Measurements from ENCODE around the gene CCNT2. TPM values are rescaled to one million over a fixed set of nuclear protein-coding genes. Genes with fewer than 3 reads are reported as not detected.

Gene CCNT2
- total RNA-seq, 2 experiments from 2014 or later, result 25.1 to 25.7 TPM

- no peak overlapping the region for H3K4me3 Mint-ChIP-seq
- no peaks in the 10 kb centered on the region for H3K36me3 Mint-ChIP-seq
- H3K4me1 Mint-ChIP-seq (ENCODE audit: low read depth), result no peaks in the 10 kb centered on the region
- peaks cover 12% of the 10 kb centered on the region for H3K9me3 Mint-ChIP-seq
- peaks cover 8% of the 10 kb centered on the region for H3K27me3 Mint-ChIP-seq
- ChIA-PET POLR2A (no interaction called here), CTCF (interaction anchor here (1.4 kb wide), 1 partner anchor 725 kb away, joined by 3 read pairs; no protein-coding TSS in a partner anchor)
- H3K27ac Mint-ChIP-seq, result no peak overlapping the region
- intact Hi-C loops (cut with micrococcal nuclease), result no loop called here
- DNase-seq, result no peak
Observed at GRCh38 chr2:134985061-134985460, 66.4 kb downstream of the CCNT2 start.

GRCh38 chr2:134988994-134989605 lies 70.5 kb downstream of the CCNT2 start:
- no peaks in the 10 kb centered on the region for H3K36me3 Mint-ChIP-seq
- CTCF ChIA-PET, result interaction anchor here (0.5 to 4.6 kb wide), 12 partner anchors 9 to 1051 kb away, joined by 3 to 24 read pairs (median 3); no protein-coding TSS in a partner anchor
- POLR2A ChIA-PET, result no interaction called here
- H3K4me1 Mint-ChIP-seq (ENCODE audit: low read depth), result no peaks in the 10 kb centered on the region
- no peak for DNase-seq
- peaks cover 9% of the 10 kb centered on the region for H3K9me3 Mint-ChIP-seq
- peaks cover 2% of the 10 kb centered on the region for H3K27me3 Mint-ChIP-seq
- H3K27ac Mint-ChIP-seq, result no peak overlapping the region
- intact Hi-C loops (cut with micrococcal nuclease), result loop anchor here (2.0 kb wide), 1 partner anchor 808 kb away; no protein-coding TSS in a partner anchor
- H3K4me3 Mint-ChIP-seq, result no peak overlapping the region

DNA sequence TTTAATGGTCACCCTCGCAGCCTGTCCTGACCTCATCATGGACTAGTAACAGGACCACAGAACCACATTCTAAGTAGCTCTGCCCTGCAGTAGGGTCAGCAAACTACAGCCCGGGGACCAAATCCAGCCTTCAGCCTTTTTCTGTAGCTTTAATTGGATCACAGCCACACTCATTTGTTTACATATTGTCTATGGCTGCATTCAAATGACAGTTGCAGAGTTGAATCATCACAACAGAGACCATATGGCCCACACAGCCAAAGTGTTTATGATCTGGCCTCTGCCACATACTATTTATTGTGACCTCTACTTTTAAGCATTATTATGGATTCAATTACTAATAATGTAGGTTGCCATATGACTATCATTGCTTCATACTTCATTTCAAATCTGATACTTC lies 80.9 kb downstream of the CCNT2 start:
- no peaks in the 10 kb centered on the region for H3K9me3 Mint-ChIP-seq
- H3K27me3 Mint-ChIP-seq, result peaks cover 3% of the 10 kb centered on the region
- no peak overlapping the region for H3K4me3 Mint-ChIP-seq
- intact Hi-C loops (cut with micrococcal nuclease), result no loop called here
- no peak overlapping the region for H3K27ac Mint-ChIP-seq
- peaks cover 3% of the 10 kb centered on the region for H3K4me1 Mint-ChIP-seq (ENCODE audit: low read depth)
- H3K36me3 Mint-ChIP-seq, result no peaks in the 10 kb centered on the region
- no peak for DNase-seq
- ChIA-PET CTCF (no interaction called here), POLR2A (no interaction called here)

- Mint-ChIP-seq H3K4me1 (ENCODE audit: low read depth) (peaks cover 4% of the 10 kb centered on the region), H3K27ac (no peak overlapping the region), H3K27me3 (peaks cover 22% of the 10 kb centered on the region), H3K36me3 (no peaks in the 10 kb centered on the region), H3K9me3 (no peaks in the 10 kb centered on the region), H3K4me3 (no peak overlapping the region)
- DNase-seq, result no peak
- ChIA-PET POLR2A (no interaction called here), CTCF (interaction anchor here (1.2 to 3.2 kb wide), 8 partner anchors 9 to 707 kb away, joined by 3 to 15 read pairs (median 6); no protein-coding TSS in a partner anchor)
- intact Hi-C loops (cut with micrococcal nuclease), result loop anchor here (10.0 kb wide), 1 partner anchor 242 kb away; no protein-coding TSS in a partner anchor
Observed at GRCh38 chr2:135002836-135003235, 84.2 kb downstream of the CCNT2 start.

DNA sequence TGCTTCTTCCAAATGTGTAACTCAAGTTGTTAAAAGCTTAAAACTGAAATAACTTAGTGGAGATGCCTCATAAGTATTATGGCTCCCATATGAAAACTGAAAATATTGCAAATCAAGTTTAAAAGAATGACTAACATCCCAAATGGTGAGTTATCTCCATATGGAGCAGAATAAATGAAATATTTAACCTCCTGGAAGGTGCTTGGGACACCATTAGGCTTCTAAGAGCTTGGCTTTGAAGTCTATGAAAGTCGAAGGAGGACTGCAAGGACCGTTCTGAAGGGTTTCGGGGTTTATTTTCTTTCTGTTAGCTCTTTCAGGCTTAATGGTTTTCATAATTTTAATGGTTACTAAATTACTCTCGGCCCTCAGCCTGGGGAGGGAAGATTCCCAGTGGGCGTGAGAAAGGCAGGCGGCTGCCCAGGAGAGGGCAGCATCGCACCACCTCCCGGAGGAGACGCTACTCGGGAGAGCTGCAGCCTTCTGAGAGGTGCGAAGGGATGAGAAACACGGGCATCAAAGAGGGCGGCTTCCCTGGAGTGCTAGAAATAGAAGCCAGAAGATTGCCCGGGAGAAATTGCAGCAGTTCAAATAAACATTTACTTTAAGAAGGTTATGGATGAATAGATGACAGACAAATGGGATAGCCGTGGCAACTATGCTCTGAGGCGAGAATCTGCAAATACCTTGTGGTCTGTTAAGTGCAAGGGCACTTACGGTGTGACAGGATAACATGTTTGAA lies 85.6 kb downstream of the CCNT2 start:
- intact Hi-C loops (cut with micrococcal nuclease), result loop anchor here (1.0 to 10.0 kb wide), 6 partner anchors 39 to 706 kb away; partner anchors contain the start of genes R3HDM1, RAB3GAP1 and ZRANB3
- Mint-ChIP-seq H3K9me3 (no peaks in the 10 kb centered on the region), H3K36me3 (no peaks in the 10 kb centered on the region), H3K27me3 (peaks cover 25% of the 10 kb centered on the region), H3K4me1 (ENCODE audit: low read depth) (peaks cover 4% of the 10 kb centered on the region), H3K27ac (no peak overlapping the region), H3K4me3 (no peak overlapping the region)
- POLR2A ChIA-PET, result interaction anchor here (0.6 kb wide), 1 partner anchor 556 kb away, joined by 3 read pairs; no protein-coding TSS in a partner anchor
- CTCF ChIA-PET, result interaction anchor here (0.6 to 3.5 kb wide), 45 partner anchors 9 to 1380 kb away, joined by 3 to 60 read pairs (median 4); partner anchors contain the start of genes MAP3K19, R3HDM1, RAB3GAP1 and ZRANB3
- peak; percentile 82 for DNase-seq

GRCh38 chr2:135005753-135006152 lies 87.1 kb downstream of the CCNT2 start:
- POLR2A ChIA-PET, result no interaction called here
- no peak overlapping the region for H3K4me3 Mint-ChIP-seq
- peaks cover 17% of the 10 kb centered on the region for H3K4me1 Mint-ChIP-seq (ENCODE audit: low read depth)

More at GRCh38 chr2:135005753-135006152, 87.1 kb downstream of the CCNT2 start:
- H3K9me3 Mint-ChIP-seq, result no peaks in the 10 kb centered on the region
- peaks cover 25% of the 10 kb centered on the region for H3K27me3 Mint-ChIP-seq
- H3K36me3 Mint-ChIP-seq, result no peaks in the 10 kb centered on the region
- no peak for DNase-seq
- intact Hi-C loops (cut with micrococcal nuclease), result loop anchor here (2.0 to 10.0 kb wide), 4 partner anchors 37 to 525 kb away; partner anchors contain the start of genes R3HDM1, RAB3GAP1 and ZRANB3
- no peak overlapping the region for H3K27ac Mint-ChIP-seq
- CTCF ChIA-PET, result interaction anchor here (1.0 to 3.5 kb wide), 8 partner anchors 9 to 792 kb away, joined by 3 to 60 read pairs (median 14); partner anchors contain the start of gene RAB3GAP1

Other genes with a start within 250 kb of the CCNT2 start
- gene TMEM163, start 199.8 kb upstream of the CCNT2 start, total RNA-seq, result under 1 TPM in 1 of 2 experiments, not detected in 1; 0.12 TPM
- not detected for gene ACMSD, start 80.2 kb upstream of the CCNT2 start, total RNA-seq
- not detected for gene MAP3K19, start 128.6 kb downstream of the CCNT2 start, total RNA-seq
- 10 to 100 TPM; 29.6 to 30.7 TPM for gene RAB3GAP1, start 133.5 kb downstream of the CCNT2 start, total RNA-seq